IMR-90 (cell line): ENCODE results near the gene CRIM1. TPM values are rescaled to one million over a fixed set of nuclear protein-coding genes. Genes with fewer than 3 reads are reported as not detected.

Experiments
- ATAC-seq: fragments of 200-7000 bp; cut with Tn5 transposase; 2 replicates; pipeline ENCODE4 v1.9.1; 2020; ENCODE audit warnings: low read depth, mild to moderate bottlenecking, moderate library complexity
- BruUV-seq: library from RNA; stranded (reverse); fragments of 400-500 nt; replicated peaks from 2 replicates; lab custom pipeline; 2021; lab: Mats Ljungman, UMichigan
- CTCF ChIA-PET: fragments of 300-600 bp; formaldehyde crosslinking; extraction: SDS; loops from one replicate; lab custom pipeline; 2021; ENCODE audit warnings: antibody characterized with exemption; lab: Yijun Ruan, JAX
- POLR2A ChIA-PET: fragments of 300-600 bp; sonication (Branson Sonifier 250); formaldehyde crosslinking; loops from one replicate; lab custom pipeline; 2022; ENCODE audit warnings: antibody characterized with exemption; ENCODE audit not compliant: unreplicated experiment; lab: Charles Lee
- DNase-seq: peaks from one replicate; pipeline ENCODE4 v3.0.0; 2013
- H2AFZ ChIP-seq: replicated peaks from 2 replicates; pipeline ENCODE3; 2013; ENCODE audit warnings: low read length, mild to moderate bottlenecking; ENCODE audit not compliant: poor library complexity
- H2AK5ac ChIP-seq: 2 replicates; pipeline ENCODE4 v1.6.1; 2013; ENCODE audit warnings: low read depth, low read length, inconsistent platforms
- H2AK9ac ChIP-seq: replicated peaks from 2 replicates; pipeline ENCODE3; 2013; ENCODE audit warnings: mild to moderate bottlenecking, low read depth, low read length, moderate library complexity; ENCODE audit not compliant: poor library complexity
- H2BK120ac ChIP-seq: 2 replicates; pipeline ENCODE4 v1.6.1; 2013; ENCODE audit warnings: low read depth, low read length, inconsistent platforms
- H2BK15ac ChIP-seq: 3 replicates; pipeline ENCODE4 v1.6.1; 2013; ENCODE audit warnings: low read depth, low read length, inconsistent platforms
- H2BK20ac ChIP-seq: 2 replicates; pipeline ENCODE4 v1.6.1; 2013; ENCODE audit warnings: low read depth, mild to moderate bottlenecking, inconsistent platforms, low read length, moderate library complexity
- H2BK5ac ChIP-seq: 2 replicates; pipeline ENCODE4 v1.6.1; 2013; ENCODE audit warnings: mild to moderate bottlenecking, low read depth, low read length, inconsistent platforms; ENCODE audit not compliant: poor library complexity, severe bottlenecking
- H3K14ac ChIP-seq: replicated peaks from 2 replicates; pipeline ENCODE4 v1.6.1; 2013; ENCODE audit warnings: low read depth, low read length, inconsistent platforms
- H3K18ac ChIP-seq: 2 replicates; pipeline ENCODE4 v1.6.1; 2013; ENCODE audit warnings: low read depth, low read length, control low read depth
- H3K23ac ChIP-seq: 2 replicates; pipeline ENCODE4 v1.6.1; 2013; ENCODE audit warnings: low read depth, low read length, inconsistent platforms
- H3K27ac ChIP-seq: 2 replicates; pipeline ENCODE4 v1.5.1; 2013; ENCODE audit warnings: mild to moderate bottlenecking, control low read depth, low read length; ENCODE audit not compliant: insufficient read depth
- H3K27me3 ChIP-seq: 2 replicates; pipeline ENCODE4 v1.6.1; 2013; ENCODE audit warnings: low read length; ENCODE audit not compliant: control insufficient read depth, insufficient read depth
- H3K36me3 ChIP-seq: 2 replicates; pipeline ENCODE4 v1.6.1; 2013; ENCODE audit warnings: low read length, mixed read lengths; ENCODE audit not compliant: control insufficient read depth, insufficient read depth
- H3K4ac ChIP-seq: 2 replicates; pipeline ENCODE4 v1.6.1; 2013; ENCODE audit warnings: low read depth, low read length, inconsistent platforms
- H3K4me1 ChIP-seq: 2 replicates; pipeline ENCODE4 v1.6.1; 2013; ENCODE audit warnings: low read length, mixed read lengths; ENCODE audit not compliant: control insufficient read depth, insufficient read depth
- H3K4me2 ChIP-seq: 2 replicates; pipeline ENCODE4 v1.6.1; 2013; ENCODE audit warnings: low read depth, mild to moderate bottlenecking, control low read depth, low read length, moderate library complexity
- H3K4me3 ChIP-seq: 2 replicates; pipeline ENCODE4 v1.5.1; 2013; ENCODE audit warnings: low read depth, mild to moderate bottlenecking, control low read depth, low read length, moderate library complexity; ENCODE audit not compliant: insufficient read depth
- H3K56ac ChIP-seq: 2 replicates; pipeline ENCODE4 v1.6.1; 2013; ENCODE audit warnings: low read length, inconsistent platforms; ENCODE audit not compliant: insufficient read depth; ENCODE audit errors: extremely low read depth
- H3K79me1 ChIP-seq, 2 experiments: 2 replicates each; pipeline ENCODE4 v1.6.1; 2013; ENCODE audit warnings: low read length in 2 of 2, inconsistent platforms in 1 of 2, low read depth in 1 of 2
- H3K9ac ChIP-seq: 2 replicates; pipeline ENCODE4 v1.6.1; 2013; ENCODE audit warnings: low read depth, low read length, control low read depth
- H3K9me1 ChIP-seq: 2 replicates; pipeline ENCODE4 v1.6.1; 2013; ENCODE audit warnings: low read length, inconsistent platforms; ENCODE audit not compliant: insufficient read depth
- H3K9me3 ChIP-seq: 2 replicates; pipeline ENCODE4 v1.6.1; 2013; ENCODE audit warnings: low read length; ENCODE audit not compliant: control insufficient read depth, insufficient read depth
- H4K20me1 ChIP-seq: 2 replicates; pipeline ENCODE4 v1.6.1; 2013; ENCODE audit warnings: low read length, inconsistent platforms; ENCODE audit not compliant: insufficient read depth
- H4K5ac ChIP-seq: 2 replicates; pipeline ENCODE4 v1.6.1; 2013; ENCODE audit warnings: mild to moderate bottlenecking, low read depth, low read length, control low read depth
- H4K8ac ChIP-seq, 2 experiments: 2 replicates each; pipeline ENCODE4 v1.6.1; 2013; ENCODE audit warnings: low read depth in 2 of 2, low read length in 2 of 2, control low read depth in 1 of 2, inconsistent platforms in 1 of 2
- H4K91ac ChIP-seq: 2 replicates; pipeline ENCODE4 v1.6.1; 2013; ENCODE audit warnings: low read depth, low read length, inconsistent platforms; ENCODE audit not compliant: insufficient read depth
- CEBPB ChIP-seq: IDR thresholded peaks from 2 replicates; pipeline ENCODE4 v1.6.1; 2012; ENCODE audit warnings: low read depth, low read length, improper control_type of control experiment
- CHD1 ChIP-seq: IDR thresholded peaks from 2 replicates; pipeline ENCODE4 v1.6.1; 2012; ENCODE audit warnings: low read depth, low read length, improper control_type of control experiment
- FOS ChIP-seq: fragments of 150-350 bp; IDR thresholded peaks from 2 replicates; pipeline ENCODE4 v1.6.1; 2016; ENCODE audit warnings: low read depth, low read length
- MAZ ChIP-seq: IDR thresholded peaks from 2 replicates; pipeline ENCODE4 v1.6.1; 2012; ENCODE audit warnings: low read depth, mild to moderate bottlenecking, low read length, improper control_type of control experiment, moderate library complexity, borderline replicate concordance
- MXI1 ChIP-seq: IDR thresholded peaks from 2 replicates; pipeline ENCODE4 v1.6.1; 2012; ENCODE audit warnings: low read depth, mild to moderate bottlenecking, low read length, moderate library complexity, borderline replicate concordance
- NFE2L2 ChIP-seq: fragments of 150-350 bp; IDR thresholded peaks from 2 replicates; pipeline ENCODE4 v1.6.1; 2016; ENCODE audit warnings: low read depth, mild to moderate bottlenecking, low read length
- POLR2A ChIP-seq: IDR thresholded peaks from 2 replicates; pipeline ENCODE4 v1.6.1; 2012; ENCODE audit warnings: mild to moderate bottlenecking, low read depth, low read length
- RAD21 ChIP-seq: IDR thresholded peaks from 2 replicates; pipeline ENCODE4 v1.6.1; 2012; ENCODE audit warnings: low read length, improper control_type of control experiment
- WGBS, 2 experiments: methylation state at CpG; one replicate each; pipeline versions ENCODE4 v1.1.5 to v1.1.7; 2013; ENCODE audit warnings: missing lambda C conversion rate in 2 of 2; ENCODE audit not compliant: insufficient read length in 1 of 2; ENCODE audit errors: extremely low coverage in 2 of 2; 5-methylcytosine and 5-hydroxymethylcytosine counted together
- dilution Hi-C: fragments of 300-500 bp; cut with HindIII; formaldehyde crosslinking; loops from one replicate; pipeline ENCODE4 v1.14.3; 2018; ENCODE audit warnings: low sequenced_read_pairs; ENCODE audit not compliant: unreplicated experiment
- in situ Hi-C: fragments of 300-500 bp; cut with MboI; formaldehyde crosslinking; loops from 3 replicates; pipeline ENCODE4 v1.14.3; 2019; ENCODE audit warnings: low sequenced_read_pairs, inconsistent platforms, mixed read lengths
- intact Hi-C: fragments of 100-400 bp; cut with micrococcal nuclease; formaldehyde crosslinking; loops from 2 replicates; pipeline ENCODE4 v1.10.0; 2022
- polyA plus RNA-seq, 3 experiments: library from polyadenylated mRNA; depleted of rRNA; stranded (reverse); fragments of >200 nt; gene quantifications; 2 replicates each; pipeline ENCODE4 v1.2.3, GENCODE V29; 2012; ENCODE audit warnings: low replicate concordance in 1 of 3
- total RNA-seq: library from RNA; depleted of rRNA; stranded (reverse); fragments of >200 nt; gene quantifications from 2 replicates; pipeline ENCODE4 v1.2.3, GENCODE V29; 2012
- TF ChIP-seq, protein P1 (sequence below): fragments of 150-350 bp; IDR thresholded peaks from 2 replicates; pipeline ENCODE4 v1.6.1; 2017; ENCODE audit warnings: mild to moderate bottlenecking, antibody characterized with exemption, low read length, low read depth

CRIM1 gene
- total and polyA plus RNA-seq, 2 of the 4 experiments (the other 2 are of a cell fraction), result 285 to 490 TPM

DNA sequence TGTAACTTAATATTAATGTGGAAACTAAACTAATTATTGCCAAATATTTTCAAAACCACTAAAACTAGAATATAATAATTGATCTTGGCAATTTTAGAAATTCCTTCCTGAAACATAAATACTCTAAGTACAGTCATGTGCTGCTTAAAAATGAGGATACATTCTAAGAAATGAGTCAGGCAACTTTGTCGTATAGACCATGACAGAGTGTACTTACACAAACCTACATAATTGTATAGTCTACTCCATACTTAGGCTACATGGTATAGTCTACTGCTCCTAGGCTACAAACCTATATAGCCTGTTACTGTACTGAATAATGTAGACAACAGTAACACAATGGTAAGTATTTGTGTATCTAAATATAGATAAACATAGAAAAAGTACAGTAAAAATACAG is 214.8 kb downstream of the CRIM1 start:
- peak overlapping the region; percentile 26; the same call in 1 of the 3 replicates for H2BK15ac ChIP-seq
- H3K27ac ChIP-seq, result peak overlapping the region; percentile 5; the same call in 1 of the 2 replicates
- in situ Hi-C loops (no loop called here), dilution Hi-C loops (no loop called here), intact Hi-C loops (no loop called here)
- H2AK5ac ChIP-seq, result no peak overlapping the region; the same call in 1 of the 2 replicates
- H2AFZ ChIP-seq, result no peak overlapping the region
- H3K4me1 ChIP-seq, result peaks cover 4% of the 10 kb centered on the region; the same call in 1 of the 2 replicates
- H3K4me3 ChIP-seq, result no peak overlapping the region
- no CpG with 5 or more reads among the region's 1 CpG for WGBS, 2 experiments
- peak; percentile 43; the same call in 1 of the 2 replicates for ATAC-seq
- H3K27me3 ChIP-seq, result no peaks in the 10 kb centered on the region
- H3K9ac ChIP-seq, result no peak overlapping the region
- H3K36me3 ChIP-seq, result peaks cover 12% of the 10 kb centered on the region
- peak overlapping the region; percentile 25; the same call in 1 of the 2 replicates for H3K18ac ChIP-seq
- no peak overlapping the region for H3K4ac ChIP-seq
- H4K20me1 ChIP-seq, result no peaks in the 10 kb centered on the region
- ChIA-PET POLR2A (no interaction called here), CTCF (no interaction called here)
- H3K9me3 ChIP-seq, result no peaks in the 10 kb centered on the region
- BruUV-seq, result no TSS peak
- H3K56ac ChIP-seq, result no peak overlapping the region
- DNase-seq, result peak; percentile 68
- peaks cover 24 to 51% of the 10 kb centered on the region in 2 experiments for H3K79me1 ChIP-seq
- no peak overlapping the region for H3K14ac ChIP-seq
- H4K5ac ChIP-seq, result no peak overlapping the region
- peak overlapping the region; percentile 24; the same call in 1 of the 2 replicates for H2BK120ac ChIP-seq
- no peak overlapping the region for H2AK9ac ChIP-seq
- TF ChIP-seq MXI1 (no peak), CHD1 (no peak), CEBPB (0 out of 2 replicates have a peak, but pooled peaks have one; percentile 2), NFE2L2 (no peak), MAZ (no peak), RAD21 (no peak), FOS (no peak), POLR2A (no peak)
- TF ChIP-seq, protein P1, sequence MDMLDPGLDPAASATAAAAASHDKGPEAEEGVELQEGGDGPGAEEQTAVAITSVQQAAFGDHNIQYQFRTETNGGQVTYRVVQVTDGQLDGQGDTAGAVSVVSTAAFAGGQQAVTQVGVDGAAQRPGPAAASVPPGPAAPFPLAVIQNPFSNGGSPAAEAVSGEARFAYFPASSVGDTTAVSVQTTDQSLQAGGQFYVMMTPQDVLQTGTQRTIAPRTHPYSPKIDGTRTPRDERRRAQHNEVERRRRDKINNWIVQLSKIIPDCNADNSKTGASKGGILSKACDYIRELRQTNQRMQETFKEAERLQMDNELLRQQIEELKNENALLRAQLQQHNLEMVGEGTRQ, result peak; percentile 17; the same call in 1 of the 2 replicates
- peak overlapping the region; percentile 8; the same call in 1 of the 2 replicates for H3K23ac ChIP-seq
- no peaks in the 10 kb centered on the region for H3K9me1 ChIP-seq
- no peak overlapping the region for H2BK20ac ChIP-seq
- no peak overlapping the region for H4K91ac ChIP-seq
- peak overlapping the region; percentile 76 for H2BK5ac ChIP-seq
- no peak overlapping the region for H3K4me2 ChIP-seq
- H4K8ac ChIP-seq, result 0 out of 4 replicates have a peak overlapping the region, but pooled peaks of 1 of the 2 experiments have one; percentile 43
